RWPE1 (cell line): ENCODE results near the gene UNC50.

Experiments
- CTCF ChIA-PET: fragments of 350-600 bp; sonication (Branson Sonifier 250); formaldehyde crosslinking; extraction: SDS; loops from one replicate; lab custom pipeline; 2021; lab: Yijun Ruan, JAX
- POLR2A ChIA-PET: fragments of 400-600 bp; formaldehyde crosslinking; extraction: SDS; loops from one replicate; lab custom pipeline; 2020; ENCODE audit warnings: antibody characterized with exemption; ENCODE audit not compliant: low non-redundant PET; lab: Yijun Ruan, JAX
- DNase-seq: peaks from one replicate; pipeline ENCODE4 v3.0.0; 2012; ENCODE audit warnings: low spot score
- H3K27ac ChIP-seq: fragments of 450-650 bp; 2 replicates; pipeline ENCODE4 v1.5.1; 2017
- CTCF ChIP-seq: fragments of 450-650 bp; conservative IDR thresholded peaks from 2 replicates; pipeline ENCODE4 v1.5.1; 2017; ENCODE audit warnings: low read depth, mild to moderate bottlenecking

The UNC50 gene

GRCh38 chr2:98614024-98614739, 5.8 kb downstream of the UNC50 start:
- no peak overlapping the region for H3K27ac ChIP-seq
- no peak for TF ChIP-seq CTCF
- ChIA-PET CTCF (no interaction called here), POLR2A (no interaction called here)
- no peak for DNase-seq

GRCh38 chr2:98615481-98615880, 7.1 kb downstream of the UNC50 start:
- ChIA-PET POLR2A (no interaction called here), CTCF (no interaction called here)
- H3K27ac ChIP-seq: no peak overlapping the region
- TF ChIP-seq CTCF: no peak
- no peak for DNase-seq

GRCh38 chr2:98617149-98617548, 8.8 kb downstream of the UNC50 start:
- ChIA-PET POLR2A (no interaction called here), CTCF (no interaction called here)
- no peak overlapping the region for H3K27ac ChIP-seq

GRCh38 chr2:98623657-98624056, 15.3 kb downstream of the UNC50 start:
- no peak overlapping the region for H3K27ac ChIP-seq
- no peak for TF ChIP-seq CTCF
- POLR2A ChIA-PET: no interaction called here
- DNase-seq: no peak
- CTCF ChIA-PET: interaction anchor here (0.6 to 1.0 kb wide), 2 partner anchors 21 to 26 kb away, joined by 3 read pairs; no protein-coding TSS in a partner anchor

More at GRCh38 chr2:98617149-98617548, 8.8 kb downstream of the UNC50 start:
- no peak for DNase-seq
- no peak for TF ChIP-seq CTCF

GRCh38 chr2:98632351-98632750, 24.0 kb downstream of the UNC50 start:
- no peak overlapping the region for H3K27ac ChIP-seq
- ChIA-PET POLR2A (no interaction called here), CTCF (interaction anchor here (1.3 kb wide), 1 partner anchor 17 kb away, joined by 4 read pairs; no protein-coding TSS in a partner anchor)
- DNase-seq: no peak
- no peak for TF ChIP-seq CTCF

GRCh38 chr2:98634406-98635092, 26.2 kb downstream of the UNC50 start:
- no peak for DNase-seq
- no peak for TF ChIP-seq CTCF
- ChIA-PET CTCF (interaction anchor here (0.7 kb wide), 1 partner anchor 567 kb away, joined by 3 read pairs; no protein-coding TSS in a partner anchor), POLR2A (no interaction called here)
- H3K27ac ChIP-seq: no peak overlapping the region
